GM18498 (cell line): ENCODE data around the gene CES1.
"Not testable (repeated sequence)": the region's sequence is repeated elsewhere in the genome, so short reads cannot be mapped to it uniquely, and the experiment has no call there.

Source experiments
- ATAC-seq: cut with Tn5 transposase; IDR thresholded peaks from one replicate; pipeline ENCODE4 v1.9.1; 2021; ENCODE audit warnings: mild to moderate bottlenecking, moderate library complexity; ENCODE audit not compliant: unreplicated experiment

The CES1 gene

DNA sequence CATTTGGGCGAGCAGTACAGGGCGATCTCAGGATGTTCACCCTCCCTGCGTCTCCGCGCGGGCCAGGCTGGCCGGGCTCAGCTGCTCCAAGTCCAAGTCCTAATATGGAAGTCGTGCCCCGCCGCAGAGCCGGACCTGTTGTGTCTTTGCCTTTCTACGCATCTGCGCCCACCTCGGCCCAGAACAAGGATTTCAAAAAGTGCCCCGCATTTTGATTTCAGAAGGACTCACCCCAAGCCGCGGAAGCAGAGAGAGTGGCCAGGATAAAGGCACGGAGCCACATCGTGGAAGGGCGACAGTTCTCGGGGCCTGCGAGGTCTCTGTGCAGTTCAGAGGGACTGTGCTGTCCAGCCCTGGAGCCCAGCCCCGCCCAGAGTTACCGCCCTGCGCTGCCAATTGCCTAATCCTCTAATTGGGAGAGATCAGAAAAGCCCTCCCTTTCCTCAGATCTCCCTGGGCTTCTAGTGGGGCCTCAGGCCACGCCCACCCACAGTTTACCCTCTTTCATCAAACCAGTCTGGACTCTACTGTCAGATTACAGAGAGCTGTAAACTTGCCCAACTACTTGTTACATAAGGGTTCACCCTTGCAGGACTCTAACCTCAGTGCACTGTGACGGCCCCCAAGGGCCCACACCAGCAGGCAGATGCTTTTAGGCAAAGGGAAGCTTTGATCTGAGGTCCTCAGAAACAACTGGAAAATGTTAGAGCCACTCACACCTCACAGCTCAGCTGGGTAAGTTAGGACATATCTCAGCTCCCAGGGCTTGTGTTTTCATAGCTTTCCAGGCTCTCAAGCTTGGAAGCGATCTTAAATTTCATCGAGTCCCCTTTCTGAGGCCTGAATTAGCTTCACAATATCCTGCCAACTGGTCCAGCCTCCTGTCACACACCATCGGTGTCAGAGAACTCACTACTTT lies at the start of gene CES1:
Gene CES1, minus strand, starts transcription at position 324 of the 919 bp plus-strand sequence. Its CDS starts 41 bp downstream, at position 283.
- ATAC-seq = no peak

DNA sequence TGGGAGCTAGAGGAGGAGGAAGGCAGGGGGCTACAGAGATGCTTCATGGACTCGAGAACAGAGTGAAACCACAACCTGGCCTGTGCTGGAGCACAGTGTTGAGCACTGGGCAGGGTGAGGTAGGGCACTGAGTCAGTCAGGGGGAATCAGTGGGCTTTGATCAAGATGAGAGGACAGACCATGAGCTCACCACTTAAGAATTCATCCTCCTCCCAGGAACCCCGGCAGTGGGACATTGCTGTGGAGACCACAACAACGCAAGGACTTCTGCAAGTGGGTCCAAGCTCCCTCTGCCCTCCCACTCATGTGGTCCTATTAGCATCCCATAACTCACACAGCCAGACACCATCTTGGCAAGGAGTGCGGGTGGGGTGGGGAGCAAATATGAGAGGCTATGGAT lies 44.0 kb upstream of the CES1 start:
- ATAC-seq = no peak

DNA sequence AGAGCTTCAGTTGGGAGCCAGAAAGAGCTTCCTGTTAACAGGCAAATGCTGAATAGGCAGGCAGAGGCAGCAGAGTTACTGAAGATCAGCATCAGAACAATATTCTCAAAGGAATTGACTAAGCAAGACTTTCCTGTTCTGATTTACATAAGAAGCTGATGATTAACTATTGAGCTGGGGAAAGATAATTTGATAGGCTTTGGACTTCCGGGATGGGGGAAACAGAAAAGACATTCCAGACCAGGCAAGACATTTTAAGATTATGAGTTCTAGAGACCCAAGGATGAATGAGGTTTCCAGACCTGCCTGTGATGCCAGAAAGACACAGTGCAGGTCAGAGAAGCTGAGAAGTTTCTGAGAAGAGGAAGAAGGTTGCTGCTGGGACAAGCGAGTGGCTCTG lies 42.4 kb upstream of the CES1 start, which contains the start of gene CES5A:
Gene CES5A, minus strand, starts transcription at position 101 of the 400 bp plus-strand sequence. CDS start 152 bp downstream, outside the sequence.
- ATAC-seq = no peak

DNA sequence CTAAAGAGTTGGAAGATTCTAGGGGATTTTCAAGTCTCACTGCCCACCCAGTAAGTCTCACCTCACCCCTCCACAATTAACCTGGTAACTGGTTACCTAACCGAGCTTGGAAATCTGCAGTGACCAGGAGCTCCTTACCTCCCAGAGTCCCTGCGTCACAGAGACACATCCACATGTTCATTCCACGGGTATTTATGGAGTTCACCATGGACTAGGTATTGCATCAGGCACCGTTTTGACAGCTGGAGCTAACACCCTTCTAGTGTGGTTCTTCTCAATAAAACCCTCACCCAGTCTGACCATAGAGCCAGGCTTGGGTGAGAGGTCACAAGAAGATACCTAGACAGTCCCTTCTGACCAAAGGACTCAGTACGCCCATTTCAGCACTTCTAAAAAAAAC lies 40.2 kb upstream of the CES1 start:
- no peak for ATAC-seq

DNA sequence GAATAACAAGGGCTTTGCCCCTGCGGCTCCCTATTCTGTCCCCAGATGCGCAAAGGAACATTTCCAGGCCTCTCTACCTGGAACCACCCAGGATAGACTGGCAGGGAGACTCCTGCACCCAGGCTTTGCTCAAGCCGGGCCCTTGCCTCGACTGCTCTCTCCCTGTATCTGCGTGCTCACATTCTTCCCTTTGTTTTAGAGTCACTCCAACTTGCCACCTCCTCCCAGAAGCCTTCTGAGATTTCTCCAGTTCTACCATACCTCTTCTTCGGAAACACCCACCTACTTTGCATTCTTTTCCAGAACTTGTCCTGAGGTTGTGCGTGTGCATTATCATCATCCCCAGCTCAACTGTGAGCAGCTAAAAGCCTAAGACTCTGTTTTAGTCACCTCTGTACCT lies 39.2 kb upstream of the CES1 start:
- no peak for ATAC-seq

DNA sequence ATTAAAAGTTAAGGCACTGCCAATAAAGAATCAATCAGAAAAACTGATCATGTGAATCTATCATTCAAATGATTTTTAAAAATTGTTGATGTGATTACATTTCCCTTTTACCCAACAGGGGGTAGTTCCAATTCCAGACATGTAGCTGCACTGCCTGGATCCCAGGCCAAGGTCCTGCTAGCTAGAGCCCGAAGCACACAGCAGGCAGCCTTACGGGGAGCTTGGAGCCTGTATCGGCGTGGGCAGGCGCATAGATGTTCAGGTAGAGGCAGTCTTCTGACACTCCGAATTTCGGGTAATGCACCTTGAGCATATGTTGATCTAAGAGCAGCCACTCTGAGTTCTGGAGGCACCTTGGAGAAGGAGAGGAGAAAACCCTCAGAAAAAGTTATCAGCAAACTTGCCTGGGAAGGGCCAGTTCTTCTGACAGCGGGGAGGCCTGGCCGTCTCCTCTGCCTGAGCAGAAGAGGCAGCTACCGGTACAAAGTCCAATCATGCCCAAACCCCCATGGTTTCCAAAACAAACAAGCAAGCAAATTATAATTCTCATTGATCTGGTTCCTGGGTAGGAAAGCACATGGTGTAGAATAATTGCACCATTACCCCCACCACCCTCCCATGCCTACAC lies 38.6 kb upstream of the CES1 start:
- ATAC-seq = no peak

DNA sequence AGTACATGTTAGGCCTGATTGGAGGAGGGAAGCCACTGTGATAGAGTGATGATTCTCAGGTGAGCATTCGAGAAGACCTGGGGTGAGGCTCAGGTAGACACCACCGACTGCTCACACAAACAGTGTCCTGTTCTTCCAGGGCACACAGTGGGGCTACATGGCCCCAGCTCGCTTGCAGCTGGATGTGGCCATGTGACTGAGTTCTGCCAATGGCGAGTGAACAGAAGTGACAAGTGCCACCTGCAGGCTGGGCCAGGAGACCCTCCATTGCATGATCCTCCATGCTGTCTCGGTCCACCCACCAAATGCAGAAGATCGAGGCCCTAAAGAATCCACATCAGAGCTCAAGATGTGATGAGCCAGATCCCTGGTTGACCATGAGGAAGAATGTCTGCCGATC lies 36.1 kb upstream of the CES1 start:
- ATAC-seq = no peak

DNA sequence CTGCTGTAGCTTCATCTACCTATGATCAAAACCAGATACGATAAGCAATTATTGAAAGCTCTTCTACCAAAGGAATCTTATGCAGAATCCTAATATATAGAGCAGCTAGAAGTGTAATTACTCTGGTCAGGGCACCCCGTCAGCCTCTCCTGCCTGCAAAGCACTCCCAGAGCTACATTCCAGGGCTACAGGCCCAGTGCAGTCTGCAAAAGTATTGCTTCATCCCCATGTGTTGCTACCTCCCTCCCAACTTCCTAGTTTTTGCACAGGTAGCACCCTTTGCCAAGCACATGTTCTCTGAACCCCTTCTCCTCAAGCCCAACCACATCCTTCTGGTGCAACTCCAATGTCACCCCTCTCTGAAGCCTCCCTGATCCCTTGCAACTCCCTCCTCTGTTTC lies 35.2 kb upstream of the CES1 start:
- no peak for ATAC-seq

DNA sequence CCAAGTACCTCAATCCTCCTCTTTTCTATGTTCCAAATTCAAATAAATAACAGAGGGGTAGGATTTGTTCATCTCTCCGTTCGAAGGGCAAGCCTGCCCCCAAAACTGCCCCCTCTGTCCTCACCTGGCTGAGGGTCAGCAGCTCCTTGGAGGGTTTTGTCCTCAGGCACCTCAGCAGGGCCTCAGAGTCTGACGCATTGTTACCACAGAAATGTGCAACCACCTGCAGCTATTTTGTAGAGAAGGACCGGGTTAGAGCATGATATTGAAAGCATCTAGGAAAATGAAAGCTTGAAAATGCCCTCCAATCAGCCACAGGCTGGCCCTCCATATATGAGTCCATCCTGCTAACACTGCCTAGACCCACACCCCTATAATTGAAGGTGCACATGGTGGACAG lies 28.4 kb upstream of the CES1 start:
- ATAC-seq = no peak

DNA sequence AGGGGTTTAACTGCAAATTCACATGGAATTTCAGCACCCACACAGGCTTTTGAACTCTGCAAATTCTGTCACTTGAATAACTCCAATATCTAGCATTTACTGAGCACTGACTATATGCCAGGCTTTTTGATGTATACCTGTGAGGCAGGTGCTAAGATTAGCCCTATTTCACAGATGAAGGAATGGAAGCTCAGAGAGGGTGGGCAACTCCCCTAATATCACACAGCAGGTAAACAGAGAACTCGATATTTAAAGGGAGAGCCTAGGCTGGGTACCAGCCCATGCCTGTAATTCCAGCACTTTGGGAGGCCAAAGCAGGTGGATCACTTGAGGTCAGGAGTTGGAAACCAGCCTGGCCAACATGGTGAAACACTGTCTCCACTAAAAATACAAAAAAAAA lies 24.8 kb upstream of the CES1 start:
- ATAC-seq = not testable (repeated sequence)

DNA sequence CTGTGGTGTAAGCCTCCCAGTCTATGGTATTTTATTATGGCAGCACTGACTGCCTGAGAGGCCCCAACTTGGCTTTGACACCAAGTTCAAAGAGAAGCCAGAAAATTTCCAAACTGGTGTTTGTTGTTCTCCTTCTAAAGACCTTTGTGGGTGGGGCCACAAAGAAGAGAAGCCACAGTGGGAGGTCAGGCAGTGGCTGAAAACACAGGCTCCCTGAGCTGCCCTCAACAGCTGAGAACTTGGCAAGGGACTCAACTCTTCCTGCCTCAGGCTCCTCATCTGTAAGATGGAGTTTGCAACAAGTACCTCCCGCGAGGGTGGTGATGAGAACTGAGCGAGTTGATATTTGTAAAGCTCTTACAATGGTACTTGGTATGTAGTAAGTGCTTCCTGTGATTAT lies 24.1 kb upstream of the CES1 start:
- ATAC-seq = no peak

DNA sequence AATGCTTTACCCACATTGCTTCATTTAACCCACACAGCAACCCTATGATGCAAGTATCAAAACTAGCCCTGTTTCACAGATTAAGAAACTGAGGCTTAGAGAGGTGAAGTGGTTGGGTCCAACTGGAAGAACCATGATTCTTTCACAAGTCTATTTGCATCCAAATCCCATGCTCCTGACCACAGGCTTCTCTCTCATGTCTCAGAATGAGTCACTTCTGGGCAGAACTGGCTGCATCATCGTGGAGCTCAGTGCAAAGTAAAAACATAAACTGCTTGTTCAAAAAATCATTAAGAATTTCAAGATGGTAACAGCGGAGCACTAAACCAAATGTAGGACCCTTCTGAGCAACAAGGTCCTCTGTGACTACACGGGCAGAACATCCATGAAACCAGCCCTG lies 20.2 kb upstream of the CES1 start:
- ATAC-seq = no peak

DNA sequence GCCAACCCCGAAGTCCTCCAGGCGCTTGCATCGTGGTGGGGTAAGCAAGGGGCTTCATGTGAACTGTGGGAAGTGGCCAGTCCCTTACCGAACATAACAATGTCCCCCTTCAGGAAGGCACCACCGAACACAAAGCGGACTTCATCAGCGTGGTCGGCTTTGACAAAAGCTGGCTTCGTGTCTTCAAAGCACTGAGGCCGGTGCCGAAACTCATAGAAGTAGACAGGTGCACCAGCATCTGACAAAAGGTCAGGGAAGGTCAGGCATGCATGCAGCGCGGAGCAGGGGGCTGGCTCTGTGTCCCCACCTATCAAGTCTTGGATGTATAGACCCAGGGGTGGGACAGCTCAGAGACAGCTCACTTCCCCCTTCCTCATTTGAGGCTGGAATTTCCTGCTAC lies 16.6 kb upstream of the CES1 start:
- no peak for ATAC-seq

DNA sequence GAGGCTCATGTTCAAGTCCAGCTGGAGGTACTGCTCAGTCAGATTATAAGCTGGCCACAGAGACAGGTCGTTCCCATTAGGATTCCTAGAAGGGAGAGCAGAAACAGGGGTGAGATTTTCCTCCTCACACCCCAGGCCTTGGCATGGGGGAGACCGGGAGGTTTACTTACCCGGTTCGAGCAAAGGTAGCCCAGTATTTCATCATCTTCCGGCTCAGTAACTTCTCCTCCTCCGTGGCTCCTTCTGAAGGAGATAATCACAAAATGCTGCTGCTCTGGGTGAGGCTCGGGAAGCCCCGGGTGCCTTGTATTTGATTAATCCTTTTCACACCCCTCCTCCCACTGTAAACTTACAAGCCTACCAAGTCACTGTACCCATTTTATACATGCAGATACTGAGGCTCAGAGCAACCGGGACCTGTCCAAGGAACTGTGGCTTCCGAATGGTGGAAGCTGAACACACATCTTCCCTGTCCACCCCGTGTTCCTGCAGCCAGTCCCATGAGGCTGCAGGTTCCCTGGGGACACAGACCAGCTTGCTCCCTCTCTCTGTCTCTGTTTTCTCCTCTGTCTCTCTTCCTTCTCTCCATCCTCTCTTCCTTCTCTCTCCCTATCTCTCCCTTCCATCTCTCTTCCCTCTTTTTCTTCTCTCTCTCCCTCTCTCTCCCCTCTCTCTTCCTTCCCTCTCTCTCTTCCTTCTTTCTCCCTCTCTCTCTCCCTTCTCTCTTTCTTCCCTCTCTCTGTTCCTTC lies 13.9 kb upstream of the CES1 start:
- no peak for ATAC-seq

DNA sequence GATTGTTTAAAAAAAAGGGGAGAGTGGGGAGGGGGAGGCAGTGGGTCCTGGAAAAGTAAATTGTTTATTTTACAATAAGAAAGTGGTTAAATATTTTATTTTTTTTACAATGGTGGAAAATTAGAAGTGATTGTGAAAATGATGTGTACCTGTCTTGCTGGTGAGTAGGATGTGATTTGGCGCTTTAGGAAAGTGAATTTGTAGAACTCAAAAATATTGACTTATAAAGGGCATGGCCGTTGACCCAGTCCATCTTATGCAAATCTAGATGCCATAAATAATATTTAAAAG lies 10.2 kb upstream of the CES1 start:
- no peak for ATAC-seq

DNA sequence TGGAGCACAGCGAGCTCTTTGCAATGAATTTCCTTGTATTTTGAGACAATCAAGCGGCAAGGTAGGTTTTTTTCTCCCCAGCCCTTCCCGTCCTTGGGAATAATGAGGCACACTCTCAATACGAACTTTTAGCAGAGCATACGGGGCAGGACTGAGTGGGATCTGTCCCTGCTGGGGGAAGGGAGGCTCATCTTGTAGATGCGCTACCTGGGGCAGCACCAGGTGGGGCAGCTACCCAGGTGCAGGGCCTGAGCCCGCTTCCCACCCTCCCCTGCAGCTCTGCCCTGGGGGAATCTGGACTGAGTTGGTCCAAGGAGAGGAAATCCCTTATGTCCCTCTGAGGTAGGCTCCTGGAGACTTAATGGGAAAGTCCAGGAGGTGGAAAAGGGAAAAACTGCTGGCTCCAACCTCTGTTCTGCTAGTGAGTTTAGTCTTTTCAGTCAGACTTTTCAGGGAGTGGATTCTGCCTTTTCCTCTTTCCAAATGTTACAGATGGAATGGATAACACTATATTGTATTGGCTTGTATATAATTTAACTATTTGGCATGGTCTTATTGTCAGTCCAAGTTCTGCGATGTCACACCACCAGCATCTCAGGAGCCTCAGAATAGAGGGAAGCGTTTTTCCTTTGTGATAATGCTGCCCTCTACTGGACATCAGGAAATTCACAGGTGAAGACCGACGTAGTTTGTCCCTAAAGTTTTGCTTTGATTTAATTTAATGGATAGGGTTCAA lies 9.6 kb upstream of the CES1 start:
- no peak for ATAC-seq

DNA sequence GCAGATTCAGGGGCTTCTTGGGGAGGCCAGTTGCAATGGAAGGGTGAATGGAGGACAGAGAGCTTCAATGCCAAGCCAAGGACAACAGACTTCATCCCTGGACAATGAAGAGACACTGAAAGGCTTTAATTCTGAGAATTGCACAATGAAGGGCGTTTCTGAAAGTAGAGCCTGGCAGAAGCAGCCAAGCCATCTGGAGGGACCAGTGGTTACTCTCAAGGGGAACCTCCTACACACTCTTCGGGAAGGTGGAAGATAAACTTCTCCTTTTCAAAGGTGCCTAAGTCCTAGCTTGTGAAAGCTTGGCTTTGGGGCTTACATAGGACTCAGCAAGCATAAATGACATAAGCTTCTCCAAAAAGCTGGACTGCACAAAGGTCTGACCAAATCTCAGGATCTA lies 6.2 kb upstream of the CES1 start:
- ATAC-seq = no peak

DNA sequence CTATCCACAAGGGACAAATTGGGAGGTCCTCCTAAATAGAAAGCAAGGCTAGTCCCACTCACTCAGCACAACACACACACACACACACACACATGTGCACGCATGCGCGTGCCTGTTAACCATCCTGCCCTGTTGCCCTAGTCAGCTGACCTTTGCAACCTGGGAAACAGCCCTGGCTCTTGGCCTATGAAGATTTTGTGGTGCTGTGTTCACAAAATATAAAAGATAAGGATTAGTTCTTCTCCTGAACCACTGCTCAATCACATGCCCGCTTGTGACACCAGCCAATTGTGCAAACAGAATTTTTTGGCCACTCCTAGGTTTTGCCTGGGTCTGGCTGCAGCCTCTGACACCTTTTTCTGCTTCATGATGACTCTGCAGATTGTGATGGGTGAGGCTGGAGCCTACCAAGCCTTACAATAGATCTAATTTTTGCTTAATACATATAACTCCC lies 3.3 kb upstream of the CES1 start:
- no peak for ATAC-seq

DNA sequence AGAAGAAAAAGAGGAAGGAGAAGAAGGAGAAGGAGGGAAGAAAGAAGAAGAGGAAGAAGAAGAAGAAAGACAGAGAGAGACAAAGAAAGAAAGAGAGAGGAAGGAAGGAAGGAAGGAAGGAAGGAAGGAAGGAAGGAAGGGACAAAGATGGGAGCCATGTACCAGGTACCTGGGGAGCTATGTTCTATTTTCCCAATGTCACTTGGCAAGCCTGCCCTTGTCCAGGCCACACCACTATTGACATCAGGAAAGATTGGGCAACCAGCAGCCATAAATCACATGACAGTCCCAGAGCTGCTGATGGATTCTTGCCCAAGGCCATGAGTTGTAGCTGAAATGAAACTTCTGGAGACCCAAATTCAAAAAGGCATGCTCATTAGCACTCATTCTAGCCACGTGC lies 2.7 kb upstream of the CES1 start:
- no peak for ATAC-seq

DNA sequence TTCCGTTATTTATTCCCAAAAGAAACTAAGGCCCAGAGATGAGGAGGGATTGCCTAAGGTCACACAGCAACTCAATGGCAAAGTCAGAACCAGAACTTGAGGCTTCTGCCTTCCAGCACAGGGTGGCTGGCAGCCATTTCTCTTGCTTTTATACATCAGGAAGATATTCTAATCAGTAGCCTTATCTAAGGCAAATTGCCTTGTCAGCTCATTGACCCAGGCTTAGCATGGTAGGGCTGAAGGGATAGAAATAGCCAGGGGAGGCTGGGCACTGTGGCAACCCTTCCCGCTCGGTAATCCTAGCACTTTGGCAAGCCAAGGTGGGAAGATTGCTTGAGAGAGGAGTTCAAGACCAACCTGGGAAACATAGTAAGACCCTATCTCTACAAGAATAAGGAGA lies 2.3 kb upstream of the CES1 start:
- ATAC-seq = not testable (repeated sequence)

DNA sequence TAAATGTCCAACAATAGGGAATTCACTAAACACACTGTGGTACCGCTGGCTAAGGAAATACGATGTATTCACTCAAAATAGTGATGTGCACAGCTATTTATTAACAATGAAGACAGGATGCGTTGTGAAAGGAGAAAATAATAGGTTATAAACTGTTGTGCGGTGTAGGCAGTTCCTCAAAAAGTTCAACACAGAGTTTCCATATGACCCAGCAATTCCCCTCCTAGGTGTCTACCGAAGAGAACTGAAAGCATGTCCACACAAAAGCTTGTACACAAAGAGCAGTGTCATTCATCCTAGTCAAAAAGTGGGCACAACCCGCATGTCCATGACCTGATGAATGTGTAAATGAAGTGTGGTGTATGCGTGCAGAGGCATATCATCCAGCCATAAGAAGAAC lies 1.2 kb upstream of the CES1 start:
- ATAC-seq = no peak
